Measurements from ENCODE around the gene PLSCR4. TPM values are rescaled to one million over a fixed set of nuclear protein-coding genes. Genes with fewer than 3 reads are reported as not detected.

Gene PLSCR4
- total RNA-seq, 1 donor, result 46.3 TPM

GRCh38 chr3:146166415-146166821, 84.5 kb downstream of the PLSCR4 start:
- peak; percentile 95 for DNase-seq (ENCODE audit: low read depth)
- no peak overlapping the region for H3K4me3 ChIP-seq (ENCODE audit: low read depth, low read length)
- TF ChIP-seq, protein P1, sequence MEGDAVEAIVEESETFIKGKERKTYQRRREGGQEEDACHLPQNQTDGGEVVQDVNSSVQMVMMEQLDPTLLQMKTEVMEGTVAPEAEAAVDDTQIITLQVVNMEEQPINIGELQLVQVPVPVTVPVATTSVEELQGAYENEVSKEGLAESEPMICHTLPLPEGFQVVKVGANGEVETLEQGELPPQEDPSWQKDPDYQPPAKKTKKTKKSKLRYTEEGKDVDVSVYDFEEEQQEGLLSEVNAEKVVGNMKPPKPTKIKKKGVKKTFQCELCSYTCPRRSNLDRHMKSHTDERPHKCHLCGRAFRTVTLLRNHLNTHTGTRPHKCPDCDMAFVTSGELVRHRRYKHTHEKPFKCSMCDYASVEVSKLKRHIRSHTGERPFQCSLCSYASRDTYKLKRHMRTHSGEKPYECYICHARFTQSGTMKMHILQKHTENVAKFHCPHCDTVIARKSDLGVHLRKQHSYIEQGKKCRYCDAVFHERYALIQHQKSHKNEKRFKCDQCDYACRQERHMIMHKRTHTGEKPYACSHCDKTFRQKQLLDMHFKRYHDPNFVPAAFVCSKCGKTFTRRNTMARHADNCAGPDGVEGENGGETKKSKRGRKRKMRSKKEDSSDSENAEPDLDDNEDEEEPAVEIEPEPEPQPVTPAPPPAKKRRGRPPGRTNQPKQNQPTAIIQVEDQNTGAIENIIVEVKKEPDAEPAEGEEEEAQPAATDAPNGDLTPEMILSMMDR (IDR thresholded peaks at IDR 0.05; ENCODE audit: insufficient read depth, low read length), result no peak

DNA sequence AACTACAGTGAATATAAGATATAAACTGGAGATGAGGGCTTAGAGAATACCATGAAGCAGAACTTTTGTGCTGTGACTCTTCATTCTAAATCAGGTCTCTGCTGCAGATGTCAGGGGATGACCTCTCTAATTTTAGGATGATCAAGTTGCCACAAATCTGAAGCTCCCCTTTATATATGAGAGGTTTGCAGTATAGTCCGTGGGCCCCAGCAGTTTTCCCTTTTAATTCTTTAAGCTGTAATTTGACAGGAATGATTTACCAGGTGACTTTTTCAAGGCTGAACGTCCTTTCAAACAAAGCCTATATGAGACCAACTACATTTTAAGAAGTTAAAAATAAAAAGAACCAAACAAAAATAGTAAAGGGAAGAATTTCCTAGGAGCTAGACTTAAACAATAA, 85.0 kb downstream of the PLSCR4 start:
- TF ChIP-seq, protein P1 (IDR thresholded peaks at IDR 0.05; ENCODE audit: insufficient read depth, low read length), result no peak
- no peak for DNase-seq (ENCODE audit: low read depth)
- no peak overlapping the region for H3K4me3 ChIP-seq (ENCODE audit: low read depth, low read length)

DNA sequence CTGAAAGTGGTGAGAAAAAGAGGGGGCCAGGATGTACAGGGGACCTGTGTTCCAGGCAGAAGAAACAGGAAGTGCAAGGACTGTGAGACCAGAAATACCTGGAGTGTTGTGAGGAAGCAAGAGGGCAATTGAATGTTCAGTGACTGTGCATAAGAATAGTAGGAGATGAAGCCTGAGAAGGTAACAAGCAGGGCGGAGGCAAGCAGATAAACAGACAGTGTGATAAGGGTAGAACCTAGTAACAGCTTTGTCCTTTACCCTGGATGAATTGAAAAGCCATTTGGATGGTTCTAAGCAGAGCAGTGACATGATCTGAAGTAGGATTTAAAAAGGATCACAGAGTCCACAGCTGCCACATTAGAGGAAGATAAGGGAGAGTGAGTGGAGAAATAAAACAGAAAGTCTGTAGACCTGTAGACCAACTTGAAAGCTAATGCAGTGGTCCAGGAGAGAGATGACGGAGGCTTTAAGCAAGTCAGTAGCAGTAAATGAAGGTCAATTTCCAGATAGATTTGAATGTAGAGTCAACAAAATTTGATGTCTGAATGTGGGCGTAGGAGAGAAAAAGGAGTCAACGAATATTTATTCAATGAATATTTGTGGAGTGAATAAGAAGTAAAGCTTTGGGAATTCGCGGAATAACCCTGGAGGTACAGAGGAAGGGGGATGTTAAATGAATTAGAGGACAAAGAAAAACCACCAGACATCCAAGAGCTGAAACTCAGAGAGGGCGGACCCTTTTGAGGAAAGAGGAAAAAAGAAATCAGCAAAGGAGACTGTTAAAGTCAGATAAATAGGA, 85.7 kb downstream of the PLSCR4 start:
- TF ChIP-seq, protein P1 (IDR thresholded peaks at IDR 0.05; ENCODE audit: insufficient read depth, low read length), result no peak
- peak; percentile 73 for DNase-seq (ENCODE audit: low read depth)
- no peak overlapping the region for H3K4me3 ChIP-seq (ENCODE audit: low read depth, low read length)

DNA sequence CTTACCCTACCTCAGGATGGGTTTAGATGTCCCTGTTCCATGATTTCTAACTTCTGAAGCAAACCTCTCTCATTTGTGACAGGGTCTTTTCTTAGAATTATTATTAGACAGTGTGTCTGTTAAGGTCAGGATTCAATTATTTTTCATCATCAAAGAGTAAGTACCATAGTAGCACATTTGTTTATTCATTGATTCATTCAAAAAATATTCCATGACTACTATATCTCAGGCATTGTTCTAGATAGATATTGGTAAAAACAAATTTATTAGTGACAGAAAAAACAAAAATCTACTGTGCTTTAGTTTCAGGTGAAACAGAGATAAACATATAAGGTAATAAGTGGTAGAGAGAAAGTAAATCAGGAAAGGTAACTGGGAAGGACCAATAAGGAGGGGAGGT, 86.4 kb downstream of the PLSCR4 start:
- DNase-seq (ENCODE audit: low read depth), result no peak
- TF ChIP-seq, protein P1 (IDR thresholded peaks at IDR 0.05; ENCODE audit: insufficient read depth, low read length), result no peak
- H3K4me3 ChIP-seq (ENCODE audit: low read depth, low read length), result no peak overlapping the region

DNA sequence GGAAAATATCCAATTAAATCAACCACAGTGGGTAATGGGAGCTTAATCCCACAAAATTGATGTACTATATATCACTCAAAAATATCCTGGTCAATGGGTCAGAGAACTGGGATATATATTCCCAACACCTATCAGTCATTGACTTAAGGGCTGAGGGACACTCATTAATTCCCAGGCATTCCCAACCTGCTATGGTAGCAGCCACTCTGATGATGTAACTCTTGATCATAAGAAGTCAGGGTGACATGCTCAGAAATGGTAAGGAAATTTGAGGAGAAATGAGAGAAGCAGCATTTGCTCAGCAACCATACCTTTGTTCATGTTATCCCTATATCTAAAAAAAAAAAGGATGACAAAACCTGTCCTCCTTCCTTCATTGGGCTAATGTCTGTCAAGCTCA, 86.8 kb downstream of the PLSCR4 start:
- H3K4me3 ChIP-seq (ENCODE audit: low read depth, low read length), result no peak overlapping the region
- TF ChIP-seq, protein P1 (IDR thresholded peaks at IDR 0.05; ENCODE audit: insufficient read depth, low read length), result no peak
- no peak for DNase-seq (ENCODE audit: low read depth)

DNA sequence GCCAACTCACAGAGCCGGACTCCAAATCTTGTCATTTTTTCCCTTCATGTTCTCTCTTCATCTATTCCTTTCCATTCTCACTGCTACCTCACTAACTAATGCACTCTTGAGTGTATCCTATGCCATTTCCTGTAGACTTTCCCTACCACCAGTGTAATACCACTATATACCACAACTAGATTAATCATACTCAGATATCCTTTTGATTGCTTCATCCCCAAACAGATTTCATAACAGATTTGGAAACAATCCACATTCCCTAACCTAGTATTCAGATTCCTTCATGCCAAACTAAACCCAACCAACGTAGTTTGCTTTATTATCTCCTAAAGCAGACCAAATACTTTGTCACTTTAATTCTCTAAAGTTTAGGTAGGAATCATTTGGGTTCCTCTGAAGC, 87.3 kb downstream of the PLSCR4 start:
- peak; percentile 99 for DNase-seq (ENCODE audit: low read depth)
- TF ChIP-seq, protein P1 (IDR thresholded peaks at IDR 0.05; ENCODE audit: insufficient read depth, low read length), result peak; percentile 46
- H3K4me3 ChIP-seq (ENCODE audit: low read depth, low read length), result no peak overlapping the region

All from fibroblast of the aortic adventitia (primary cell).